SK-N-DZ (cell line): ENCODE measurements around the gene PHLPP1.
A peak's percentile ranks its signal among the peaks of the same experiment; 100 is the strongest.

Experiments used
- DNase-seq: peaks from one replicate; pipeline ENCODE4 v3.0.0-alpha.2; 2015; ENCODE audit warnings: low spot score

Gene PHLPP1

DNA sequence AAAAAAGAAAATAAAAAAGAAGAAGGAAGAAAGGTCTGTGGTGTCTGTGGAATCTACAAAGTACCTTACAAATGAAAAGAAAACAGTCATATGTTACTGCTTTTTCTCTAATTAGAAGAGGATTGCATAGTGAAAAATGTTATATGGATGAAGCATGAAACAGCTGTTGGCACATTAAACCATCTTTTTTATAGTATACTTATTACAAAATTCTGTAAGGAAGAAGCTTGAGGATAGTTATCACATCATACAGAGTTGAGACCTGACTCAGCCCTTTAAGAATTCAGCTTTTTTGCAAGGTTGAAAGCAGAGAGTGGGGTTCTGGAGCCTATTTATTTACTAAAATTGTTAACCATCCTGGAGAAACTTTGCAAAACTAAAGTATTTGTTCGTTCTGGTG is 222.7 kb downstream of the PHLPP1 start:
- no peak for DNase-seq

DNA sequence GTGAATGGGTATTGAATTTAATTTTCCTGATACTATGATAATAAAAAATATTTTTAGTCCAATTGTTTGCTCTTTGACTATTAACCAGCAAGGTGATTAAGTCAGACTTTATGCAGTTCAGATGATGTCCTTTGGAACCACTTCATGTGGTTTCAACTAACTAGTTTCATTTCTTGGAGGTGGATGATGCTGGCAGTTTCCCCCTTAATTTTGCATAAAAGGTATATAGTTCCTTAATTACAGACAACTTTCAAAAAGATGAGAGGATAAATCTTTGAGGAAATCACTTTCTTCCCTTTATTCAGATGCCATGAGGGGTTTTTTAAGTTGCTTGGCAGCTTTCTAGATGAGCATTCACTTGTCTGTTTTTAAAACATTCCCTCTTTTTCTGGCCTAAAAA is 223.1 kb downstream of the PHLPP1 start:
- no peak for DNase-seq

- DNase-seq = no peak
These were observed 224.1 kb downstream of the PHLPP1 start for GRCh38 chr18:62939433-62939832.

DNA sequence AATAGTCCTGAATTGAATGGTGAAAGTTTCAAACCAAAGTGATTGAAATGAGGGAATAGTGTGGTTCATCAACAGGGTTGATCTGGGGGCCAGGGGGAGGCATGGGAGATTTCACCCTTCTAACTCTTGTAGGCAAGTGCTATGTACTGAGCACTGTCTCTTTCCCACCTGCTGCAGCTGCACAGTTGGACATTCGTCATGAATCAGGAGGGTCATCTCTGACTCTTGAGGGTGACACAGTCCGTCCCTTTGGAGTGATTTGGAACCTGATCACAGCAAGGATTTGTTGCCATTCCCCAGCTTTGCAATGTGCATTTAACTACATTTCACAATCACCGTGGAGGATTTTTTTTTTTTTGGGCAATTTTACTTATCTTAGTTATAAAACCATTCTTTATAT is 224.6 kb downstream of the PHLPP1 start:
- no peak for DNase-seq

GRCh38 chr18:62942578-62942977 is 227.2 kb downstream of the PHLPP1 start:
- no peak for DNase-seq

DNA sequence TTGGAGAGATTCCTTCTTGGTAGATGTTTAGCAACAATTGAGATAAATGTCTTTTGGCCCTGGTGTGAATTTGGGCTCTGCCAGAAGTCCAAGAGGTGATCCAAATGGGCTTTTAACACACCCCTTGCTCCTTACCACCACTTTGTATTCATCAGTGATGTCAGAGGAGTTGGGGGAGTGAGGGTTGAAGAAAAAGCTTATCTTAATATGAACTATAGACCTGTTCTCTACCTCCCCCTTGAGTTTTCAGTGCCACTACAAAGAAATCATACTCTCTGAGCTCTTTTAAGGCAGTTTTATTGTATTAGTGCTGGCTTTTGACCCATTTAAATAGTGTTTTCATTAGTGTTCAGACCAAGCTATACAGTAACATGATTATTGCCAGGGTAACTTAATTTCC is 229.1 kb downstream of the PHLPP1 start:
- peak; percentile 13 for DNase-seq

DNA sequence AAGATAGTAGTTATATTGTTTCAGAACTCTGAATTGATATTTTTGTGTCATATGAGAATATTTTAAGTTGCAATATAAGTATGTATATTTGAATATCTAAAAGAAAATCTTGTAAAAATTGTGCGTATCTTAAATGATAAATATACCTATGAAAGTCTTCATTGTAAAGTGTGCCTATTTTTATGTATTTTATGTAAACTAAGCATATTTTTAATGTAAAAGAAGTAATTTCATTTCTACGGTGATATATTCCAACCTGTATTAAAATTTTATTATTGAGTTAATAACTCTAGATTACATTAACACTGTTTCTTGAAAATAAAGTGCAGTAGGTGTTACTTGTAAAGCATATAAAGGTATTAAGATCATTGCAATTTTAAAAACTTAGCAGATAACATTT is 233.4 kb downstream of the PHLPP1 start:
- no peak for DNase-seq

DNA sequence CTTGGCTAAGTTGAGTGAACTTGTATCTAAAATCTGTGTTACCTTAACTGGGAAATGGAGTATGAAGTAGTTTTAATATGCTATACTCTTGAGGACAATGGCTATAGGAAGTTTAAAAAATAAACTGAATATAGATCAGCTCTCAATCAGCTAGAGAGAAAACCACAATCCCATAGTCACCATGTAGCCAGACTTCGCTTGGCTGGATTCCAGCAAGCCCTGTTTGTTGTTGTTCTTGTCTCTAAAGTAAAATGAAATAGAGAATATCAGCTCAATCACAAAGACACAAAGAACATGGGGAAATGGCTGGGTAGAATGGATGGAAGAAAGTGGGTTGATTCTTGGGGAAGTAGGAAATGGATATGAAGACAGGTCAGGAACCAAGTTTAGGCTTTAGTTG is 234.9 kb downstream of the PHLPP1 start:
- no peak for DNase-seq

- no peak for DNase-seq
These were observed 237.5 kb downstream of the PHLPP1 start for GRCh38 chr18:62952807-62953206.

DNA sequence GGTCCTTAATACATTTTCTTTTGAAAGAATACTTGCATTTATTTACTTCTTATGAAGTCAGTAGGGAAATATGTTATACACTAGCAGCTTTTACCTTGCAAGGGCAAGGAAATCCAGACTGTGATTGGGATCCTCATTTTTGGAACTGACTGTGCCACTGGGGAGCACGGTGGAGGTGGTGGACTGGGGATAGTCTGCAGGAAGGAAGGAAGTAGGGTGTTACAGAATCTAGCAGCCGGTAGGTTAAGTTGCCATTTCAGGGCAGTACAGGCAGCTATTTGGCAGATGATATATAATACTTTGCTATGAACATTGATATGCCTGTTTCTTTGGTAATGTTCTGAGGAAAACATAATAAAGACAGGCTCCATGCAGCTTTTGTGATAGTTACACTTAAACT is 238.3 kb downstream of the PHLPP1 start:
- DNase-seq = no peak

DNA sequence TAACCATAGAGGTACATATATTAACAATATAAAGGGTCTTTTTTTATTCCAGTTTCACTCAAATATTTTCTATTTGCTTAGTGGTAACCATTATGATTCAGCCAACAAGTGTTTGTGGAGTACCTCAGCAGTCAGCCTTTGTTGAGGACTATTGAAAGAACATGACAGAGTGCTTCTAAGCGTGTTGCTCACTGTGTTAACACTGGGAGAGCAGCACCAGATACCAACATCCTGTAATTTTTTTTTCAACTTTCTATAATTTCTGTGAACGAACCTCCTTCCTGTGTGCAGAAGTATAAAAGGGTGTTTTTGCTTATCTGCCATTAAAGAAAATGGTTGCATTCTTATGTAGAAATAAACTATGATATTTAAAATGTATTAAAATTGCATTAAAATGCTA is 239.0 kb downstream of the PHLPP1 start:
- no peak for DNase-seq

- peak; percentile 21 for DNase-seq
These were observed 242.6 kb downstream of the PHLPP1 start for GRCh38 chr18:62957885-62958472.

GRCh38 chr18:62959481-62959880 is 244.1 kb downstream of the PHLPP1 start:
- DNase-seq = no peak

GRCh38 chr18:62963507-62963906 is 248.2 kb downstream of the PHLPP1 start:
- DNase-seq = no peak

DNA sequence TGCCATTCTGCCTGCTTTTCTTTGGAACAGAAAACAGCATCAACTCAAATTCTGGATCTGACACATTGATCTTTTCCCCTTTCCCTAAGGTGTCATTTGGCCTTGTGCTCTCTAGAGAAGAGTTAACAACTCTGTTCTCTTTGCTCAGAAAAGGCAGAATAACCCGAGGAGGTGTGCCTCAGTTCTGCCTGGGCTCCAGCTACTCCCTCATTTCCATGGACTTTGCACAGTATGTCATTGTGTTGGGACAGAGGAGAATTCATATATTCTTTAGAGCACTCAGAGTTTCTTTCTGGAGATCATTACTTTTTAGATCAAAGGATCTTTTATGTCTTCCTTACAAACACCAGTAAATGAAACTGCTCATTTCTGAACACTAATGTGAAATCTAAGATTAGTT is 249.1 kb downstream of the PHLPP1 start:
- DNase-seq = no peak

DNA sequence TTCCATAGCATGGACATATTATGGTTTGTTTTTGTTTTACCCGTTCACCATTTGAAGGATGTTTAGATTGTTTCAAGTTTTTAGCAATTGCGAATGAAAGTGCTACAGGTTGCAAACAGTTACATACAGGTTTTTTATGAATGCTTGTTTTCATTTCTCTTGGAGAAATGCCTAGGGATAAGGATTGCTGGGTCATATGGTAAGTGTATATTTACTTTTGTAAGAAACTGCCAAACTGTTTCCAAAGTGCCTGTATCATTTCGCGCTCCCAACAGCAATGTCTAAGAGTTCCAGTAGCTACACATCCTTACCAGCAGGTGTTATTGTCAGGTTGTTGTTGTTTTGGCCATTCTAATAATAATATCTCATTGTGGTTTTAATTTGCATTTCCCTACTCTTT is 251.7 kb downstream of the PHLPP1 start:
- no peak for DNase-seq

DNA sequence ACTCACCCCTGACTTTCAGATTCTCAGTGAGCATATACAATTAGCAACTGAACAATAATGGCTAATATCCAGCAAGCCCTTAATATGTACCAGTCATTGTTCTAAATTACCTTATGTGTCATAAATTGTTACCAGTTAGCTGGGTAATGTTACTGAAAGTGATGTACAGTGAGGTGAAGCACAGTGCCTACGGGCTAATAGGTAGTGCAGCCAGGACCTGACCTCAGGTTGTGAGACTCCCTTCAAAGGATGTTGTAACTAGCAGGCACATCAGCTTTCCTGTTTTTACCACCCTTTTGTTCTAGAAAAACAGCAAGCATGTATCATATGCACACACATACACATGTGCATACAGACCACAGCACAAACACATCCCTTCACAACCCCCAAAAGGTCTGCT is 258.3 kb downstream of the PHLPP1 start:
- no peak for DNase-seq

GRCh38 chr18:62974388-62974787 is 259.0 kb downstream of the PHLPP1 start:
- no peak for DNase-seq

GRCh38 chr18:62974928-62975675 is 259.8 kb downstream of the PHLPP1 start:
- DNase-seq = no peak

GRCh38 chr18:62975785-62976184 is 260.4 kb downstream of the PHLPP1 start:
- DNase-seq = no peak

GRCh38 chr18:62976227-62976626 is 260.9 kb downstream of the PHLPP1 start:
- DNase-seq = no peak

DNA sequence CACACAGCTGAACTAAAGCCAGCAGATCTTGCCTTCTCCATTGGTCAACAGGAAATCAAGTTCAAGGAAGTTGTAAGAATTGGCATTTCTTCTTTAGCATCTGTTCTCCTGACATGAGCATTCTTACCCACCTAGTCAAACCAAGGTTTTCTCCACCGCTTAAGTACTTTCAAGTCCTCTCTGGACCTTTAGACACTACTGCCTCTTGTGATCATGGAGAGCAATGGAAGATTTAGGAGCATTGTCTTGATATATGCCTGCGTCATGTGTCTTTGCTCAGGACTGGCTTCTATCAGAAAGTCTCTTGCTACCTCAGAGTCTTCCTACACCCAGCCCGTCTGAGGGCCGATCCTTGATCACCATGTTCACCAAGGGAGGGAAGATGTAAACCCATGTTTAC is 262.2 kb downstream of the PHLPP1 start:
- no peak for DNase-seq

DNA sequence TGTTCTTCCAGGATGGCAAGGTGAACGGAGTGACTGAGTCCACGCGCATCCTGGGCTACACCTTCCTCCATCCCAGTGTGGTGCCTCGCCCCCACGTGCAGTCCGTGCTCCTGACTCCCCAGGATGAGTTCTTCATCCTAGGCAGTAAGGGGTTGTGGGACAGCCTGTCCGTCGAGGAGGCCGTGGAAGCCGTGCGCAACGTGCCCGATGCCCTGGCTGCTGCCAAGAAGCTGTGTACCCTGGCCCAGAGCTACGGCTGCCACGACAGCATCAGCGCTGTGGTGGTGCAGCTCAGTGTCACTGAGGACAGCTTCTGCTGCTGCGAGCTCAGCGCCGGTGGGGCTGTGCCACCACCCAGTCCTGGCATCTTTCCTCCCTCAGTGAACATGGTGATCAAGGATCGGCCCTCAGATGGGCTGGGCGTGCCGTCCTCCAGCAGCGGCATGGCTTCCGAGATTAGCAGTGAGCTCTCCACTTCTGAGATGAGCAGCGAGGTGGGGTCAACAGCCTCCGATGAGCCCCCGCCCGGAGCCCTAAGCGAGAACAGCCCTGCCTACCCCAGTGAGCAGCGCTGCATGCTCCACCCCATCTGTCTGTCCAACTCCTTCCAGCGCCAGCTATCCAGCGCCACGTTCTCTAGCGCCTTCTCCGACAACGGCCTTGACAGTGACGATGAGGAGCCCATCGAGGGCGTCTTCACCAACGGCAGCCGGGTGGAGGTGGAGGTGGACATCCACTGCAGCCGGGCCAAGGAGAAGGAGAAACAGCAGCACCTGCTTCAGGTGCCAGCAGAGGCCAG is 263.1 kb downstream of the PHLPP1 start:
- no peak for DNase-seq
